Stomach (tissue), 4 donors: ENCODE measurements around the gene LARP1B.

Experiments used
- CTCF ChIP-seq, 7 experiments: fragments of 450-650 bp in 4 of 7; fragments of 200-600 bp in 3 of 7; sonication (generic) in 3 of 7; IDR thresholded peaks; one replicate each; pipeline ENCODE4 v1.5.1; 2016 to 2019; ENCODE audit warnings: antibody characterized with exemption in 7 of 7, control low read depth in 2 of 7, mild to moderate bottlenecking in 1 of 7
- EP300 ChIP-seq: sonication (generic); formaldehyde crosslinking; IDR thresholded peaks from one replicate; pipeline ENCODE4 v1.6.1; 2017; ENCODE audit warnings: antibody characterized with exemption

DNA sequence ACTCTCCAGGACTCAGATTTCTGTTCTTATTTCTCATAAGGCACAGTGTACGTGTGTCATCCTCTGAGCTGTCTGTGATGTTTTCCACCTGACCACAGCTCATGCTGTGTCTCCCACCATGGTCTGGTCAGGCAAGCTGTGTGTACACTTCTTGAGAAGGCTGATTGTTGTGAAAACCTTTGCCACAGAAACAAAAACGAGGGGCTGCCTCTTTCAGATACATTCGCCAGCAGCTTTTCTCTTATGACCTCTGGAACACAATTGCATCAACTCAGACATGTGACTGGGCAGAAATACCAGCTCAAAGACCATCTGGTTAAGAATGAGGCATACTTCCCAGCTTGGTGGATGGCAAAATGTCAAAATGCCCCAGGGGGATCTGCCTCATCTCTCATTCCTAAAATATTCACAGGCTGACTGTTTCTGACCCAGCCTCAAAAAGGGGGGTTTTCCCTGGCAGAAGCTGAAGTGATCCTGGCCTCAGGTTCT is 180.4 kb downstream of the LARP1B start:
- TF ChIP-seq EP300 (no peak), CTCF (IDR thresholded peaks at IDR 0.05) (no peak)
